GM12892 (cell line): ENCODE measurements around the gene CCDC85C.

Experiments
- POLR2A ChIP-seq: IDR thresholded peaks from 2 replicates; pipeline ENCODE4 v1.6.1; 2011; ENCODE audit warnings: low read depth, low read length, control low read depth
- POLR2AphosphoS5 ChIP-seq: IDR thresholded peaks from 2 replicates; pipeline ENCODE4 v1.6.1; 2011; ENCODE audit warnings: low read depth, low read length, control low read depth
- TAF1 ChIP-seq: IDR thresholded peaks from 2 replicates; pipeline ENCODE4 v1.6.1; 2011; ENCODE audit warnings: low read depth, mild to moderate bottlenecking, control low read depth, low read length, borderline replicate concordance

- TF ChIP-seq POLR2AphosphoS5: no peak
- TF ChIP-seq POLR2A: no peak
- no peak for TF ChIP-seq TAF1
These were observed 106.1 kb downstream of the CCDC85C start for GRCh38 chr14:99497894-99498293.
